ENCODE measurements around the gene BPIFB1. TPM values are rescaled to one million over a fixed set of nuclear protein-coding genes. Genes with fewer than 3 reads are reported as not detected.

The BPIFB1 gene
- total and polyA plus RNA-seq, 10 of the 15 experiments (the other 5 are each of a cell fraction or from before 2014, with no cell fraction given): 0.13 TPM; not detected in 9

DNA sequence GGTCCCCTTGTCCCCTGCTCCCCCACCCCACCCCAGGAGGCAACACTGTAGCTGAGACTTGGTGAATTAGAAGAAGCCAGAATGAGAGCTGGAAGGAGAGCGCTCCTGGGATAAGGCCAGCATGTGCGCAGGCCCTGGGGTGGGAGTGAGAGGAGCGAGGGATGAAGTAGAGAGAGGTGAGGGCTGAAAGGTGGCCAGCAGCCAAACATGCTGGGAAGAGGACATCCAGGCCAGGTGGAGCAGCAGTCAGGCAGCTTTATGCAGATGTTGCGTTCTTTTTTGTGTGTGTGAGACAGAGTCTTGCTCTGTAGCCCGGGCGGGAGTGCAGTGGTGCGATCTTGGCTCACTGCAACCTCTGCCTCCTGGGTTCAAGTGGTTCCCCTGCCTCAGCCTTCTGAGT, 2.2 kb upstream of the BPIFB1 start:
- no peaks in the 10 kb centered on the region for H3K36me3 ChIP-seq (ENCODE audit: control insufficient read depth in 2 of 2, insufficient read depth in 2 of 2, low read length in 1 of 2)
- ATAC-seq (no peak), FAIRE-seq (no peak), DNase-seq (ENCODE audit: low read depth, low spot score) (no peak)
- BruUV-seq (replicated peaks): no TSS peak
- ChIA-PET SMC1A (ENCODE audit: uncharacterized antibody, unreplicated experiment) (no interaction called here), CTCF (no interaction called here), POLR2A (no interaction called here), RAD21 (ENCODE audit: unreplicated experiment) (no interaction called here)
- no peak overlapping the region for H3K4me3 ChIP-seq
- no peak overlapping the region for H3K27ac ChIP-seq (ENCODE audit: control insufficient read depth, insufficient read depth)
- intact Hi-C loops (cut with micrococcal nuclease; ENCODE audit: unreplicated experiment): no loop called here
- peaks cover 7% of the 10 kb centered on the region in 2 experiments; a peak in 3 of 4 replicates for H3K27me3 ChIP-seq (replicated peaks in 1 of 2; ENCODE audit: control insufficient read depth in 2 of 2, insufficient read depth in 2 of 2, low read length in 1 of 2)
- no peaks in the 10 kb centered on the region for H4K20me1 ChIP-seq (ENCODE audit: control insufficient read depth, insufficient read depth)
- H3K4me2 ChIP-seq (ENCODE audit: control insufficient read depth, insufficient read depth): no peak overlapping the region
- H3K9ac ChIP-seq (ENCODE audit: control insufficient read depth, insufficient read depth, low read length): no peak overlapping the region
- in situ Hi-C loops (cut with MboI): no loop called here
- no peaks in the 10 kb centered on the region for H3K79me2 ChIP-seq (ENCODE audit: control insufficient read depth, insufficient read depth, low read length)
- H2AFZ ChIP-seq (ENCODE audit: control insufficient read depth, low read depth, low read length): no peak overlapping the region
- no peak for TF ChIP-seq ATF2 (IDR thresholded peaks at IDR 0.05; ENCODE audit: low read length)
- no peak for TF ChIP-seq PML (IDR thresholded peaks at IDR 0.05; ENCODE audit: low read length)
- no peak for TF ChIP-seq ESRRA (IDR thresholded peaks at IDR 0.05; ENCODE audit: low read length)
- no peak for TF ChIP-seq TCF3 (IDR thresholded peaks at IDR 0.05; ENCODE audit: borderline replicate concordance, insufficient read depth, low read depth, low read length)
- TF ChIP-seq MTA3 (IDR thresholded peaks at IDR 0.05; ENCODE audit: borderline replicate concordance, low read length): no peak
- TF ChIP-seq CREM (IDR thresholded peaks at IDR 0.05; ENCODE audit: low read depth): no peak
- TF ChIP-seq NFIC (IDR thresholded peaks at IDR 0.05; ENCODE audit: low read depth, low read length): no peak
- no peak for TF ChIP-seq YBX1 (IDR thresholded peaks at IDR 0.05)
- TF ChIP-seq LARP7 (IDR thresholded peaks at IDR 0.05): no peak
- TF ChIP-seq, protein P1, sequence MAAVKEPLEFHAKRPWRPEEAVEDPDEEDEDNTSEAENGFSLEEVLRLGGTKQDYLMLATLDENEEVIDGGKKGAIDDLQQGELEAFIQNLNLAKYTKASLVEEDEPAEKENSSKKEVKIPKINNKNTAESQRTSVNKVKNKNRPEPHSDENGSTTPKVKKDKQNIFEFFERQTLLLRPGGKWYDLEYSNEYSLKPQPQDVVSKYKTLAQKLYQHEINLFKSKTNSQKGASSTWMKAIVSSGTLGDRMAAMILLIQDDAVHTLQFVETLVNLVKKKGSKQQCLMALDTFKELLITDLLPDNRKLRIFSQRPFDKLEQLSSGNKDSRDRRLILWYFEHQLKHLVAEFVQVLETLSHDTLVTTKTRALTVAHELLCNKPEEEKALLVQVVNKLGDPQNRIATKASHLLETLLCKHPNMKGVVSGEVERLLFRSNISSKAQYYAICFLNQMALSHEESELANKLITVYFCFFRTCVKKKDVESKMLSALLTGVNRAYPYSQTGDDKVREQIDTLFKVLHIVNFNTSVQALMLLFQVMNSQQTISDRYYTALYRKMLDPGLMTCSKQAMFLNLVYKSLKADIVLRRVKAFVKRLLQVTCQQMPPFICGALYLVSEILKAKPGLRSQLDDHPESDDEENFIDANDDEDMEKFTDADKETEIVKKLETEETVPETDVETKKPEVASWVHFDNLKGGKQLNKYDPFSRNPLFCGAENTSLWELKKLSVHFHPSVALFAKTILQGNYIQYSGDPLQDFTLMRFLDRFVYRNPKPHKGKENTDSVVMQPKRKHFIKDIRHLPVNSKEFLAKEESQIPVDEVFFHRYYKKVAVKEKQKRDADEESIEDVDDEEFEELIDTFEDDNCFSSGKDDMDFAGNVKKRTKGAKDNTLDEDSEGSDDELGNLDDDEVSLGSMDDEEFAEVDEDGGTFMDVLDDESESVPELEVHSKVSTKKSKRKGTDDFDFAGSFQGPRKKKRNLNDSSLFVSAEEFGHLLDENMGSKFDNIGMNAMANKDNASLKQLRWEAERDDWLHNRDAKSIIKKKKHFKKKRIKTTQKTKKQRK (IDR thresholded peaks at IDR 0.05; ENCODE audit: low read depth, low read length): no peak
- TF ChIP-seq SREBF1 (IDR thresholded peaks at IDR 0.05; ENCODE audit: low read length): no peak
- TF ChIP-seq RAD51 (IDR thresholded peaks at IDR 0.05): no peak
- TF ChIP-seq JUNB (IDR thresholded peaks at IDR 0.05): no peak
- no peak for TF ChIP-seq MLLT1 (IDR thresholded peaks at IDR 0.05)
- no peak for TF ChIP-seq BCLAF1 (IDR thresholded peaks at IDR 0.05)
- no peak for TF ChIP-seq HCFC1 (IDR thresholded peaks at IDR 0.05; ENCODE audit: low read length)
- no peak for TF ChIP-seq CBFB (IDR thresholded peaks at IDR 0.05; ENCODE audit: low read depth)
- no peak for TF ChIP-seq CHD1 (IDR thresholded peaks at IDR 0.05; ENCODE audit: low read depth, low read length)
- no peaks in the 10 kb centered on the region for H3K4me1 ChIP-seq (ENCODE audit: control insufficient read depth, insufficient read depth, low read length)
- 71% methylated on average over 7 of the region's 7 CpGs for WGBS (ENCODE audit: insufficient coverage, insufficient replicate concordance, low lambda C conversion rate, missing lambda C conversion rate)
- no peaks in the 10 kb centered on the region for H3K9me3 ChIP-seq (replicated peaks; ENCODE audit: control insufficient read depth, insufficient read depth, low read length)
